OCI-LY7 (cell line): ENCODE measurements around the gene DTYMK. TPM values are rescaled to one million over a fixed set of nuclear protein-coding genes. Genes with fewer than 3 reads are reported as not detected.

Experiments
- BruUV-seq: library from RNA; stranded (reverse); fragments of 400-500 nt; replicated peaks from 2 replicates; lab custom pipeline; 2021; lab: Mats Ljungman, UMichigan
- CTCF ChIA-PET: fragments of 300-600 bp; sonication (Branson Sonifier 250); formaldehyde crosslinking; loops from one replicate; lab custom pipeline; 2022; ENCODE audit warnings: antibody characterized with exemption; ENCODE audit not compliant: unreplicated experiment; lab: Charles Lee
- POLR2A ChIA-PET: fragments of 300-600 bp; sonication (Branson Sonifier 250); formaldehyde crosslinking; loops from one replicate; lab custom pipeline; 2022; ENCODE audit warnings: antibody characterized with exemption; lab: Charles Lee
- DNase-seq: peaks from one replicate; pipeline ENCODE4 v3.0.0-alpha.2; 2015; ENCODE audit warnings: low spot score
- H2AFZ ChIP-seq: fragments of 200-600 bp; sonication (generic), shearing (Covaris generic); 2 replicates; pipeline ENCODE4 v1.6.1; 2014; ENCODE audit warnings: mild to moderate bottlenecking, antibody characterized with exemption, low read length, moderate library complexity
- H3K27ac ChIP-seq: fragments of 200-600 bp; sonication (generic); 2 replicates; pipeline ENCODE4 v1.5.1; 2014; ENCODE audit warnings: mixed run types, low read depth, mild to moderate bottlenecking, moderate library complexity, low read length, inconsistent platforms; ENCODE audit not compliant: poor library complexity, severe bottlenecking
- H3K36me3 ChIP-seq: fragments of 200-600 bp; sonication (generic); 2 replicates; pipeline ENCODE4 v1.6.1; 2014; ENCODE audit warnings: mild to moderate bottlenecking, antibody characterized with exemption, low read length, moderate library complexity, mixed read lengths; ENCODE audit not compliant: insufficient read depth
- H3K4me1 ChIP-seq: fragments of 200-600 bp; sonication (generic); 2 replicates; pipeline ENCODE4 v1.5.1; 2014; ENCODE audit warnings: mild to moderate bottlenecking, low read length; ENCODE audit not compliant: insufficient read depth, poor library complexity, severe bottlenecking
- H3K4me2 ChIP-seq: fragments of 200-600 bp; sonication (generic); 2 replicates; pipeline ENCODE4 v1.6.1; 2014; ENCODE audit warnings: mild to moderate bottlenecking, low read length
- H3K4me3 ChIP-seq: fragments of 200-600 bp; sonication (generic); 2 replicates; pipeline ENCODE4 v1.5.1; 2014; ENCODE audit warnings: mild to moderate bottlenecking, low read depth, low read length; ENCODE audit not compliant: poor library complexity, severe bottlenecking
- H3K79me2 ChIP-seq: fragments of 200-600 bp; sonication (generic); 2 replicates; pipeline ENCODE4 v1.6.1; 2016; ENCODE audit warnings: low read depth, mild to moderate bottlenecking, low read length, moderate library complexity, mixed read lengths; ENCODE audit not compliant: insufficient read depth
- H3K9me2 ChIP-seq: fragments of 200-600 bp; sonication (generic); 2 replicates; pipeline ENCODE4 v1.6.1; 2016; ENCODE audit warnings: mild to moderate bottlenecking, low read length, mixed read lengths; ENCODE audit not compliant: insufficient read depth
- H3K9me3 ChIP-seq: fragments of 200-600 bp; sonication (generic); 2 replicates; pipeline ENCODE4 v1.6.1; 2014; ENCODE audit warnings: mild to moderate bottlenecking, mixed run types, low read length, mixed read lengths
- H4K20me1 ChIP-seq: fragments of 200-600 bp; sonication (generic); 2 replicates; pipeline ENCODE4 v1.6.1; 2014; ENCODE audit warnings: mild to moderate bottlenecking, antibody characterized with exemption, low read length, moderate library complexity, mixed read lengths; ENCODE audit not compliant: insufficient read depth
- EZH2phosphoT487 ChIP-seq: fragments of 200-600 bp; sonication (generic); IDR thresholded peaks from 2 replicates; pipeline ENCODE4 v1.6.1; 2018; ENCODE audit warnings: low read depth, borderline replicate concordance, mild to moderate bottlenecking, mixed run types, antibody characterized with exemption, low read length, moderate library complexity, mixed read lengths
- intact Hi-C: fragments of 100-400 bp; cut with micrococcal nuclease; formaldehyde crosslinking; loops from one replicate; pipeline ENCODE4 v1.10.0; 2022; ENCODE audit not compliant: unreplicated experiment
- total RNA-seq, 2 experiments: library from RNA; depleted of rRNA in 1 of 2; stranded (reverse); fragments of >200 nt in 1 of 2; shearing (Covaris generic) in 1 of 2; gene quantifications; 2 replicates each; pipeline ENCODE4 v1.2.3, GENCODE V29; 2014 to 2022
- TF ChIP-seq, protein P1 (sequence below): fragments of 200-600 bp; sonication (generic); conservative IDR thresholded peaks from 2 replicates; pipeline ENCODE4 v1.5.1; 2014; ENCODE audit warnings: mild to moderate bottlenecking, antibody characterized with exemption, low read length, moderate library complexity, mixed read lengths

Gene DTYMK
- total RNA-seq, 2 experiments from 2014 or later: 118 to 129 TPM

DNA sequence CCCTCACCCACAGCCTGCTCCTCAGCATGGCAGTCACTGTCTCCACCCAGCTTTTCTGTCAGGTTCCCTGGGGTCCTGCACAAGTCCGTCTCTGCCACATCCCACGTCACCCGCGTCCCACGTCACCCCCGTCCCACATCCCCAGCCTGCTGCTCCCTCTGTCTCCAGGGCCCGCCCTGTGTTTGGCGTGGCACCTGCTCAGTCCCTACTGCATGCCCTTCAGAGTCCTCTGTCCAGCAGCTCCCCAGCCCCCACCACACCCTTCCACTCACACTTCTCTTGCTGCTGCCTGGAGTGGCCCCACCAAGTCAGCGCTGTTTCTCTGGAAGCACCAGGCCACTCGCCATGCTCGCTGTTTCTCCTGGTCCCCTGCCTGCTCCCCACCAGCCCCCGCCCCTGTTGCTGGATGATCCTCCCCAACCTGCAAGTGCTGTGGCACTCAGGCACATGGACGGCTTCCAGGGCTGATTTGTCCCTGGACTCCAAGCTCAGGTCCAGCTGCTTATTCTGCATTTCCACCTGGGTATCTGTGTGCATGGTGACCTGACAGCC is 30.3 kb downstream of the DTYMK start:
- intact Hi-C loops: no loop called here
- no peak overlapping the region for H3K4me2 ChIP-seq
- no peak for DNase-seq
- ChIA-PET POLR2A (no interaction called here), CTCF (no interaction called here)
- peaks cover 86% of the 10 kb centered on the region for H3K36me3 ChIP-seq
- H3K79me2 ChIP-seq: no peaks in the 10 kb centered on the region
- no peaks in the 10 kb centered on the region for H3K4me1 ChIP-seq
- H3K9me3 ChIP-seq: no peaks in the 10 kb centered on the region
- TF ChIP-seq, protein P1, sequence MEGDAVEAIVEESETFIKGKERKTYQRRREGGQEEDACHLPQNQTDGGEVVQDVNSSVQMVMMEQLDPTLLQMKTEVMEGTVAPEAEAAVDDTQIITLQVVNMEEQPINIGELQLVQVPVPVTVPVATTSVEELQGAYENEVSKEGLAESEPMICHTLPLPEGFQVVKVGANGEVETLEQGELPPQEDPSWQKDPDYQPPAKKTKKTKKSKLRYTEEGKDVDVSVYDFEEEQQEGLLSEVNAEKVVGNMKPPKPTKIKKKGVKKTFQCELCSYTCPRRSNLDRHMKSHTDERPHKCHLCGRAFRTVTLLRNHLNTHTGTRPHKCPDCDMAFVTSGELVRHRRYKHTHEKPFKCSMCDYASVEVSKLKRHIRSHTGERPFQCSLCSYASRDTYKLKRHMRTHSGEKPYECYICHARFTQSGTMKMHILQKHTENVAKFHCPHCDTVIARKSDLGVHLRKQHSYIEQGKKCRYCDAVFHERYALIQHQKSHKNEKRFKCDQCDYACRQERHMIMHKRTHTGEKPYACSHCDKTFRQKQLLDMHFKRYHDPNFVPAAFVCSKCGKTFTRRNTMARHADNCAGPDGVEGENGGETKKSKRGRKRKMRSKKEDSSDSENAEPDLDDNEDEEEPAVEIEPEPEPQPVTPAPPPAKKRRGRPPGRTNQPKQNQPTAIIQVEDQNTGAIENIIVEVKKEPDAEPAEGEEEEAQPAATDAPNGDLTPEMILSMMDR: no peak
- TF ChIP-seq EZH2phosphoT487: no peak
- H2AFZ ChIP-seq: no peak overlapping the region
- H3K27ac ChIP-seq: no peak overlapping the region
- H3K9me2 ChIP-seq: no peaks in the 10 kb centered on the region
- H4K20me1 ChIP-seq: no peaks in the 10 kb centered on the region
- no TSS peak for BruUV-seq
- H3K4me3 ChIP-seq: no peak overlapping the region

DNA sequence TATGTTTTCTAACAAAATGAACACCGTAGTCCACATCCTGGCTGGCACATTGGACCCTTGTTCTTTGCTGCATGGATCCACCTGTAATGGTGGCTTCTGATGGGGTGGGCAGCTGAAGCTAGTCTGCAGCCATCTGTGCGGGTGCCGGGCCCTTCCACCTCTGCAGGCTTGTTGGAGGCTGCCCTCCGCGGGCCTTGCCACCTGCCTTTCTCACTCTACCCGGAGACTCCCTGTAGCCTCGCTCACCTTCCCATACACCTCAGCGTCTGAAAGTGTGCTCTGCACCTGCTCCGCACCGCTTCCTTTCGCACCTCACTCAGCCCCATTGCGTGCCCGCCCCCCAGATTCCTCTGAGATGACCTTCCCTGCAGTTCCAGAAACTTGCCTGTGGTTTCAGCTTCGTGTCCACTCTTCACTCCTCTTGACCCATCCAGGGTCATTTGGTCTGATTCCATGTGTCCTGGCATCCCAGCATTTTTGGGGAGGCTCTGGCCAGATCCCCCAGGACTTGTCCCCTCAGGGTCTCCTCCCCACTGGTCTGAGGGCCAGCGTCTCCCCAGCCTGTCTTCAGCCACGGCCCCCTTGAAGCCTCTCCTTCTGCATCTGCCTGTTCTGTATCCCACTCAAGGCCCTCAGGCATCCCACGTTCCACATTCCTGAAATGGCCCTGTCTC is 31.0 kb downstream of the DTYMK start:
- BruUV-seq: no TSS peak
- Histone ChIP-seq H3K27ac (no peak overlapping the region), H3K79me2 (no peaks in the 10 kb centered on the region), H3K4me2 (no peak overlapping the region), H3K36me3 (peaks cover 87% of the 10 kb centered on the region), H3K9me3 (no peaks in the 10 kb centered on the region), H2AFZ (no peak overlapping the region), H3K4me1 (no peaks in the 10 kb centered on the region), H3K4me3 (no peak overlapping the region), H3K9me2 (no peaks in the 10 kb centered on the region), H4K20me1 (no peaks in the 10 kb centered on the region)
- intact Hi-C loops: no loop called here
- DNase-seq: no peak
- POLR2A ChIA-PET: no interaction called here
- CTCF ChIA-PET: no interaction called here
- no peak for TF ChIP-seq EZH2phosphoT487
- TF ChIP-seq, protein P1: no peak

DNA sequence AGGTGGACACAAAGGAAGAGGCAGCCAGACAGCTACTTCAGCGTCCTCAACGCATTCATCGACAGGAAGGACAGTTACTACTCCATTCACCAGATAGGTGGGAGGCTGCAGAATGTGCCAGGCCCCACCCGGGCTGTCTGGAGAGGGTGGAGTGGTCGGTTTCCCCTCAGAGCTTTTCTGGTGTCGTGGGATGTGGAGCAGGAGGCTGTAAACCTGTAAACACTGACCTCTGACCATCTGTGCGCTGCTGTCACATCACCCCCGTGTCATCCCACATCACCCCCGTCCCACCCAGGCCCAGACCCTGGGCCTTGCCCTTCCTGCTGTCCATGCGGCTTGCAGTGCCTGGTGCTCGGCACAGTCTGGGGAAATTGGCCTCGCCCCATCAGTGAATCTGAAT is 32.1 kb downstream of the DTYMK start:
- H3K4me3 ChIP-seq: no peak overlapping the region
- no peaks in the 10 kb centered on the region for H3K9me2 ChIP-seq
- no peak overlapping the region for H3K27ac ChIP-seq
- DNase-seq: no peak
- peaks cover 76% of the 10 kb centered on the region for H3K36me3 ChIP-seq
- TF ChIP-seq, protein P1: no peak
- TF ChIP-seq EZH2phosphoT487: no peak
- no peak overlapping the region for H2AFZ ChIP-seq
- no peaks in the 10 kb centered on the region for H3K79me2 ChIP-seq
- intact Hi-C loops: no loop called here
- ChIA-PET POLR2A (interaction anchor here (0.6 kb wide), 2 partner anchors 14 to 431 kb away, joined by 3 to 11 read pairs; no protein-coding TSS in a partner anchor), CTCF (no interaction called here)
- no peaks in the 10 kb centered on the region for H3K4me1 ChIP-seq
- H3K4me2 ChIP-seq: no peak overlapping the region
- H4K20me1 ChIP-seq: no peaks in the 10 kb centered on the region
- BruUV-seq: no TSS peak
- no peaks in the 10 kb centered on the region for H3K9me3 ChIP-seq
